ENCODE results near the gene ARIH2.
"Not testable (repeated sequence)": the region's sequence is repeated elsewhere in the genome, so short reads cannot be mapped to it uniquely, and the experiment has no call there.

The ARIH2 gene

DNA sequence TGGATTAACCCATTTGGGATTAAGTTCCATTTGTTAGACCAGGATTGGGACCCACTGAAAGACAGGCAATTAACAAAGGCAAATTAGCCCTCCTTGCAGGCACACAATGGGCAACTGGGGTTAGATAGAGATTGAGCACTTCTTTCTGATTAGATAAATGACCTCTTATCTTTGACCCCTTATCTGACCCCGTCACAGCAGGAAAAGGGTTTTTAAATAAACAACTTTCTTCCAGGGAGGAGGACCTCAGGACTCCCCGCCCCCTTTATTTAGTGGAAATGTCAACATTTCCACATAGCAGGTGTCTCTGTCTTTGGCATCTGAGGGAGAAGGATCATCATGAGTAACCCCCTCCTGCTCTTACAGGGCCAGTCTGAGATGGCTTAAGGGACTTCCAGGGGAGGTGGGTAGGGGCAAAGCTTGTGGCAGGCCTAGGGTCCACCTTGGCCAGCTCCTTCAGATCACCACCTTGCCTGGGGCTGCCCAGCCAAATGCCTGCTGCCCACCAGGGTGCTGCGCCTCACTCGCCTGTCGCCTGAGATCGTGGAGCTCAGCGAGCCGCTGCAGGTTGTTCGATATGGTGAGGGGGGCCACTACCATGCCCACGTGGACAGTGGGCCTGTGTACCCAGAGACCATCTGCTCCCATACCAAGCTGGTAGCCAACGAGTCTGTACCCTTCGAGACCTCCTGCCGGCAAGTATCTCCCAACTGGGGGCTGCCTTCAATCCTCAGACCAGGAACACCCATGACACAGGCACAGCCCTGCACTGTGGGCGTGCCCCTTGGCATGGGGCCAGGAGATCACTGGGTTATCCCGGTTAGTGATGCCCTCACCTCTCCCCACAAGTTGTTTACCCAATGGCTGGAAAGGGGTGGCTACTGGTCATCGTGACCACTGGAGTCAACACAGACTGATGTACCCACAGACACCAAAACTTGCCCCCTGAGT lies 86.0 kb downstream of the ARIH2 start:
- no peak for DNase-seq (ENCODE audit: low spot score)

DNA sequence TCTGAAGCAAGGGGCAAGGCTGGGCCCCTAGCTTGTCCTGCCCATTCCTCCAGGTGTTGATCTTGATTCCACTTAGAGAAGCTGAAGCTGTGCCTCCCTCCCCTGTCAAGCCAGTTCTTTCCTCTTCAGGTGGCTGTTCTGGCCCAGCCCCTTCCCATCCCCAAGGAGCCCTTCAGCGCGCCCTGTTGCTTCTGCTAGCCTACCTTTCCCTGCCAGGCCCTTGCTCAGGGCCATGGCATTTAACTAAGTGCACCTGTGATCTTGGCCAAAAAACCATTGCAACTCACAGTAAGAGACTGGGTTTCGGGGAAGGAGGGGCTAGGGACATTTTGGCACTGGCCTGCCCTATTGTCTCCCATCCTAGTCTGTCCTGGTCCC lies 86.7 kb downstream of the ARIH2 start:
- no peak for DNase-seq (ENCODE audit: low spot score)

DNA sequence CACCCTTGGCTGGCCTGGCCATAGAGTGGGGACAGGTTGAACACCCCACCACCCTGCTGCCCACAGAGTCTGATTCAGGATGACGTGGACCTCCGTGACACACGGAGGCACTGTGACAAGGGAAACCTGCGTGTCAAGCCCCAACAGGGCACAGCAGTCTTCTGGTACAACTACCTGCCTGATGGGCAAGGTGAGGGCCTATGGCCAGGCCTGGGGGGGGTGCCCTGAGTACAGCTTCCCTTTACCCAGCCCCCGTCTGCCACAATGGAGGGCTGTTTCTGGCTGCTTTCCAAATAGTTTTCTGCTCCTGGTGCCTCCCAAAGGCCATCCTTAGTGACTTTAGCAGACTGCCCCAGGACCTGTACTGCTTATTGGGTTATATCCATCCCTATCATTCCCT lies 87.4 kb downstream of the ARIH2 start:
- no peak for DNase-seq (ENCODE audit: low spot score)

DNA sequence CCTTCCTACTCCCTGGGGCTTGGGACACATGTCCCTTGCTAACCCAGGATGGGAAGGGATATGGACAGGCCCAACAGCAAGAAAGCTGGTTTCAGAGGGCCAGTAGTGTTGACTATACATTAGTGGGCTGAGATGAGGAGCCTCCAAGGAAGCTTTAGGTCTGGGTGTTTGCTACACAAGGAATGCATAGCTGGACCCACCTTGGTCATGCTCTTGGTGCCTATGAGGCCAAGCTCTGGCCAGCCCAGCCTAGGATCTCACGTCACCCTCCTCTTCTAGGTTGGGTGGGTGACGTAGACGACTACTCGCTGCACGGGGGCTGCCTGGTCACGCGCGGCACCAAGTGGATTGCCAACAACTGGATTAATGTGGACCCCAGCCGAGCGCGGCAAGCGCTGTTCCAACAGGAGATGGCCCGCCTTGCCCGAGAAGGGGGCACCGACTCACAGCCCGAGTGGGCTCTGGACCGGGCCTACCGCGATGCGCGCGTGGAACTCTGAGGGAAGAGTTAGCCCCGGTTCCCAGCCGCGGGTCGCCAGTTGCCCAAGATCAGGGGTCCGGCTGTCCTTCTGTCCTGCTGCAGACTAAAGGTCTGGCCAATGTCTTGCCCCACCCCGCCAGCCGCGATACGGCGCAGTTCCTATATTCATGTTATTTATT lies 87.9 kb downstream of the ARIH2 start:
- no peak for DNase-seq (ENCODE audit: low spot score)

DNA sequence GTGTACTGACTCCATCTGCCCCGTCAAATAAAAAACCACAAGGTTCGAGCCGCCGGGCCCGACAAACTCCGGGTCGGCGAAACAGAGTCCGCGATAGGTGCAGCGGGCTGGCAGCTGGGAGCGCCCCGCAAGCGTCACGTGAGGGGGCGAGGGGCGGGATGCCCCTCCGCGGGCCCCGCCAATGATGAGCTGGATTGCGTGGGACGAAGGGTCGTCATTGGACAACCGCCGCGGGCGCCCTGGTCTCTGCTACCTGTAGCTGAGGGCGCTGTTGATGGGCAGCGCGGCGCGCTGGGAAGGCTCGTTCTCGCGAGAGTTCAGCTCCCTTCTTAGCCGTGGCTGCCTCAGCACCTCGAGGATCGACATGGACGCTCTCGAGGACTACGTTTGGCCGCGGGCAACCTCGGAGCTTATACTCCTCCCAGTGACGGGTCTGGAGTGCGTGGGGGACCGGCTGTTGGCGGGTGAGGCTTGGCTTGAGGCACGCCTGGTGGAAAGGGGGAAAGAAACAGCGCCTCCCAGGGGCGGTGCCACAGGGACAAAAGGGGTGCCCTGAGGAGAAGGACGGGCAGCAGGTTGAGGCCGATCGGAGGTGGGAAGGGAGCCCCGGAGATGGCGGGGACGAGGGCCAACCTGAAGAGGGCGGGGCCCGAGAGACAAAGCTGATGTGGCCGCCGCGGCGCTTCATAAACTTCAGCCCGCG lies 88.6 kb downstream of the ARIH2 start, which contains the start of gene WDR6:
Gene WDR6, plus strand, starts transcription at position 324 of the 703 bp plus-strand sequence. Its CDS starts 41 bp downstream, at position 365.
- DNase-seq (ENCODE audit: low spot score): peak; percentile 98

DNA sequence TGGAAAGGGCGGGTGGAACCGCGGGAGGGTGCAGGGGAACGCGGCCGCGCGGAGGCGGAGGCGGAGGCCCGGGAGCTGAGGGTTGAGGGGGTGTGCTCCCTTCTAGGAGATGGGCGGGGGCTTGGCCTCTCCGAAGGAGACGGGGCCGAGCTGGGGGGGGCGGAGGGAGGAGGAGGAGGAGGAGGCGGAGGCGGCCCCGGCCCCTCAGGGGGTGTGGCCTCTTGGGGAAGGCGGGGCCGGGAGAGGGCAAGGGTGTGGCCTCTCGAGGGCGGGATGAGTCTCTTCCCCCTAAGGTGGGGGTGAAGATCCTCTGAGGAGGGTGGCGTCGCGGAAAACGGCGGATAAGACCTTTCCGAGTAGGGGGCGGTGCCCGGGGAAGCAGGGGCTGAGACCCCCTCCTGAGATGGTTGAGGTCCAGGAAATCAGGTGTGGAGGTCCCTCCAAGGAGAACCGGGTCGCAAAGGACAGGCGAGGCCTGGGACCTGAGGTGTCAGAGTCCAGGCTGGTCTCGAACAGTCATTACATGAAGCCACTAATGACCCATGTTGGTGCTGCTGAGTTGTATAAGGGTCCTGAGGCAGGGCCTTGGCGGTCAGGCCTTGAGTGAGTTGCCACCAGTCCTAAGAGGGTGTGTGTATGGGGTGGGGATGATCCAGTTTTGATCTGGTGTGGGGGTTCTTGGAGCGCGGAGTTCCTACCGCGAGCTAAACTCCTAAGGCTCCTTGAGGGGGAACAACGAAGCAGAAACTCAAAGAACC lies 89.3 kb downstream of the ARIH2 start:
- peak; percentile 61 for DNase-seq (ENCODE audit: low spot score)

DNA sequence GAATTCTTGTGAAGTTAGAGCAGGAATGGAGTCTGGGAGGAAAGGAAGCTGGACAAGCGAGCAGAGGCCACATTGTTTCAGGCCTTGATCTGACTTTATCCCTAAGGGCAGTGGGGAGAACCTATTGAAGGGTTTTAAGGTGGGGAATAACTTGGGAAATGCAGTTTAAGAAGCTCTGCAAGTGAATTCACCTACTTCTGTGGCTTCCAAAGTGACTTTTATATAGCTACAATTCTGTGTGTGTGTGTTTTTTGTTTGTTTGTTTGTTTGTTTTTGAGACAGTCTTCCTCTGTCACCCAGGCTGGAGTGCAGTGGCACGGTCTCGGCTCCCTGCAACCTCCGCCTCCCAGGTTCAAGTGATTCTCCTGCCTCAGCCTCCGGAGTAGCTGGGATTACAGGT lies 90.0 kb downstream of the ARIH2 start:
- DNase-seq (ENCODE audit: low spot score): not testable (repeated sequence)

DNA sequence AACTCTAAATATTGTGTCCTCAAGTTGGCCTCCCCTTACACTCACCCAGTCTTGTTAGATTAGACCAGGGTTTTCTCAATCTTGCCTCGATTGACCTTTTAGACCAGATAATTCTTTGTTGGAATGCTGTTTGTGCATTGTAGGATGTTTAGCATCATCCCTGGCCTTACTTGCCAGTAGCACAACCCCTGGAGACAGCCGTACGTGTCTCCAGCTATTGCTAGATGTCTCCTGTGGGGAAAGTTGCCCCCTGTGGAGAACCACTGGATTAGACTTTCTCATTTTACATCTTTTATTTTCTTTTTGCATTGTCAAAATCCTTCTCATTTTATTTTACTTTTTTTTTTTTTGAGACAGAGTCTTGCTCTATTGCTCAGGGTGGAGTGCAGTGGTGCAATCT lies 90.8 kb downstream of the ARIH2 start:
- DNase-seq (ENCODE audit: low spot score): no peak

DNA sequence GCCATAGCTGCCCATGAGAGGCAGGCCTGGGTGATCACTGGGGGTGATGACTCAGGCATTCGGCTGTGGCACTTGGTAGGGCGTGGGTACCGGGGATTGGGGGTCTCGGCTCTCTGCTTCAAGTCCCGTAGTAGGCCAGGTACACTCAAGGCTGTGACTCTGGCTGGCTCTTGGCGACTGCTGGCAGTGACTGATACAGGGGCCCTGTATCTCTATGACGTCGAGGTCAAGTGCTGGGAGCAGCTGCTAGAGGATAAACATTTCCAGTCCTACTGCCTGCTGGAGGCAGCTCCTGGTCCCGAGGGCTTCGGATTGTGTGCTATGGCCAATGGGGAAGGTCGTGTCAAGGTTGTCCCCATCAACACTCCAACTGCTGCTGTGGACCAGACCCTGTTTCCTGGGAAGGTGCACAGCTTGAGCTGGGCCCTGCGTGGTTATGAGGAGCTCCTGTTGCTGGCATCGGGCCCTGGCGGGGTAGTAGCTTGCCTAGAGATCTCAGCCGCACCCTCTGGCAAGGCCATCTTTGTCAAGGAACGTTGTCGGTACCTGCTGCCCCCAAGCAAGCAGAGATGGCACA lies 93.9 kb downstream of the ARIH2 start:
- no peak for DNase-seq (ENCODE audit: low spot score)

DNA sequence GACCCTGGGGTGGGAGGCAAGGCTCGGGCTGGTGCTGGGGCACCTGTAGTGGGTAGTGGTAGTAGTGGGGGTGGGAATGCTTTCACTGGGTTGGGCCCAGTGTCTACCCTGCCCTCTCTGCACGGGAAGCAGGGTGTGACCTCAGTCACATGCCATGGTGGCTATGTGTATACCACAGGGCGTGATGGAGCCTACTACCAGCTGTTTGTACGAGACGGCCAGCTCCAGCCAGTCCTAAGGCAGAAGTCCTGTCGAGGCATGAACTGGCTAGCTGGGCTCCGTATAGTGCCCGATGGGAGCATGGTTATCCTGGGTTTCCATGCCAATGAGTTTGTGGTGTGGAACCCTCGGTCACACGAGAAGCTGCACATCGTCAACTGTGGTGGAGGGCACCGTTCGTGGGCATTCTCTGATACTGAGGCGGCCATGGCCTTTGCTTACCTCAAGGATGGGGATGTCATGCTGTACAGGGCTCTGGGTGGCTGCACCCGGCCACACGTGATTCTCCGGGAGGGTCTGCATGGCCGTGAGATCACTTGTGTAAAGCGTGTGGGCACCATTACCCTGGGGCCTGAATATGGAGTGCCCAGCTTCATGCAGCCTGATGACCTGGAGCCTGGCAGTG lies 94.6 kb downstream of the ARIH2 start:
- DNase-seq (ENCODE audit: low spot score): no peak

DNA sequence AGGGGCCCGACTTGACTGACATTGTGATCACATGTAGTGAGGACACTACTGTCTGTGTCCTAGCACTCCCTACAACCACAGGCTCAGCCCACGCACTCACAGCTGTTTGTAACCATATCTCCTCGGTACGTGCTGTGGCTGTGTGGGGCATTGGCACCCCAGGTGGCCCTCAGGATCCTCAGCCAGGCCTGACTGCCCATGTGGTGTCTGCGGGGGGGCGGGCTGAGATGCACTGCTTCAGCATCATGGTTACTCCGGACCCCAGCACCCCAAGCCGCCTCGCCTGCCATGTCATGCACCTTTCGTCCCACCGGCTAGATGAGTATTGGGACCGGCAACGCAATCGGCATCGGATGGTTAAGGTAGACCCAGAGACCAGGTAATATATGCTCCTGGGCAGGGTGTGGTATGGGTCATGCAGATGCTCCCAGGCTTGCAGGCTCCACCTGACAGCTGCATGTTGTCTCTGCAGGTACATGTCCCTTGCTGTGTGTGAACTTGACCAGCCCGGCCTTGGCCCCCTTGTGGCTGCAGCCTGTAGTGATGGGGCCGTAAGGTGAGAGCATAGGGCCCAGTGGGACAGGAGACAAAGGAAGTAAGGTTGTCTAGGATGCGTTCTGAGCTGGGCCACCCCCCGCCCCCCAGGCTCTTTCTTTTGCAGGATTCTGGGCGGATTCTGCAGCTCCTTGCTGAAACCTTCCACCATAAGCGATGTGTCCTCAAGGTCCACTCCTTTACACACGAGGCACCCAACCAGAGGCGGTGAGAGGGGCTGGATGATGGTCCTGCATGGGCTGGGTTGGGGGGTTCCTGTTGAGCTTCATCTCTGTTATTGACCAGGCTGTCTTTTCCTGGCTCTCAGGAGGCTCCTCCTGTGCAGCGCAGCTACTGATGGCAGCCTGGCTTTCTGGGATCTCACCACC lies 95.4 kb downstream of the ARIH2 start:
- DNase-seq (ENCODE audit: low spot score): peak; percentile 73

DNA sequence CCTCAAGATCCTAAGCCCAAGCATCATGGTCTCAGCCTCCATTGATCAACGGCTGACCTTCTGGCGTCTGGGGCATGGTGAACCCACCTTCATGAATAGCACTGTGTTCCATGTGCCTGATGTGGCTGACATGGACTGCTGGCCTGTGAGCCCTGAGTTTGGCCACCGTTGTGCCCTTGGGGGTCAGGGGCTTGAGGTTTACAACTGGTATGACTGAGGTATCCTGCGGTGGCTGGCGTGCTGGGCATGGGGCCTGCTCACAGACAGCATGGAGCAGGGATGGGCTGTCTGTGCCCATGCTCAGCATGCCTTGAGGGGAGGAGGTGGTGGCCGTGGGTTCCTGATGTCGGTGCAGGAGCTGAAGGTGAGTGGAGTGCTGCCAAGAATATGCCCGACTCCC lies 96.4 kb downstream of the ARIH2 start:
- no peak for DNase-seq (ENCODE audit: low spot score)

DNA sequence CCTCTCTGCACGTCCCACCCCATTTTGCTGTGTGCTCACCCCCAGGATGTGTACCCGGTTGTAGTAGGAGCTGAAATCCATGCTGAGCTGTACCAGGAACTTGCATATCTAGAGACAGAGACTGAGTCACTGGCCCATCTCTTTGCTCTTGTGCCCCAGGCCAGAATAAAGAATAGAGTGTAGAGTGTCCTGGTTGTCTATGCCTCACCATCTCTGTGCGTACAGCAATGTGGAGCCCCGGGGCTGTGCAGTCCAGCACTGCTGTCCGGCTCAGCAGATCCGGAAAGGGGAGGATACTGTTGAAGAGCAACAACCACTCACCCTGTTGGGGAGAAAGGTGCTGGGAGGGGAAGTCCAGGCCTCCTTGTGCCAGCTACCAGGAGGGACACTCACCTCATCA lies 97.1 kb downstream of the ARIH2 start:
- no peak for DNase-seq (ENCODE audit: low spot score)

DNA sequence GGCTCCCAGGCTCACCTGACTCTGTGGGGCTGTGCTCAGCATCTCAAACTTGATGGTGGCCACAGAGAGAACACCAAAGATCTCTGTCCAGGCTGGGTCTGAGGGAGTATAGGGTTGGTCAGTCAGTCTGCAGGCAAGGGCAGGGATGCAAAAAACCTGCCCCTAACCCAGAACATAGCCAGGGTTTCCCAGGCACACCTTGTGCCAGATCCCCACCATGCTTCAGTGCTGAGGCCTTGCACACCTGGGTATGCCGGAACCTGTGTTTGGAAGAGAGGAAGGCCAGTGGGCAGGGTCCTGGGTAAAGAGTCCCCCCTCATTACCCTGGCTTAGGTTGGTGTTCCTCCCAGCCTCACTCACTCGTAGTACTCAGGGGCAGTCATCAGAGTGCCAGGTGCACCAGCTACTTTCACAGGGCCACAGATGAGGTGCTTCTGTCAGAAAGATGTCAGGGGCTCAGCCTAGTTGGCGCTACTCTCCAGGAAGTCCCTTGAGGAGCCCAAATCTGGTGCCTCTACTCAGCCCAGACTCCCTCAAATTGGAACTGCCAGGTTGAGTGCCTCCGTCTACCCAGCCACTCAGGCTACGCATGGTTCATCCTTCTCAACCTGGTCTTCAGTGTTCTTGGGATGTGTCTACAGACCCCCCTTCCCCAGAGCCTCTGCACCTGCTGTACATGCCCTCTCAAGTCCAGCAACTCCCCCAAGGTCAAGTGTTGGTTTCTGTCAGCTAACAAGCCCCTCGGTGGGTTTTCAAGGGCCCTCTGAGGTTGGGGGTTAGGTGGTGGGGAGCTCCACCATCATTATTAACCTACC lies 98.0 kb downstream of the ARIH2 start:
- no peak for DNase-seq (ENCODE audit: low spot score)

DNA sequence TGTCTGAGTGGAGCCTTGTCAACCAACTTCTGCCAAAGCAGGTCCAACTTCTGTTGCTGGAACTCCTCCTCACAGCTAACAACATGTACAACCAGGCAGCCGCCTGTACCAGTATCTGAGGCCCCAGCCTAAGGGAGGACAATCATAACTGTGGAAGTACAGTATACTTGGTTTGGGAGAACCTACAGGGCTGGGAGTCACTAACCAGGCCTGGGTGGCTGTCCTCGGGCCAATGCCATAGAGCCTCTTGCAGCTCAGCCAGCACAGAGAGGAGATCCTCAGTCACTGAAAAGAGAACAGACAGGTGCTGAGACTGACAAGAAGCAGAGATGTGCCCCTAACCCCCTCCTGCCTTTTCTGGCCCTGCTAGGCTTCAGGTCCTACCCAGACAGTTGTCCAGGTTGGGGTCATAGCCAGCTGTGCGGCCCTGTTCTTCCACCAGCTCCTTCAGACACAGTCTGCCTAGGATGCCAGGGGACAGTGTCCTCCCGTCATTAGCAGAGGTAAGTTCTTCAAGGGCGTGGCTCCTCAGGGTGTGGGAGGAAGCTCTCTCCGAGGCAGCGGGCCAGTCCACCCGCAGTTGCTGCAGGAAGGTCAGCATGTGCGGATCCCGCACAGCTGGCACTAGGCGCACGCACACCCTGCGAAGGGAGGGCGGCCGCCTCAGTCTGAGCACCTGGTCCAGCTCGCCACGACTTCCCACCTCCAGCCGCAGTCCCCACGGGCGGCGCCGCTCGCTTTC lies 98.8 kb downstream of the ARIH2 start:
- DNase-seq (ENCODE audit: low spot score): peak; percentile 55

DNA sequence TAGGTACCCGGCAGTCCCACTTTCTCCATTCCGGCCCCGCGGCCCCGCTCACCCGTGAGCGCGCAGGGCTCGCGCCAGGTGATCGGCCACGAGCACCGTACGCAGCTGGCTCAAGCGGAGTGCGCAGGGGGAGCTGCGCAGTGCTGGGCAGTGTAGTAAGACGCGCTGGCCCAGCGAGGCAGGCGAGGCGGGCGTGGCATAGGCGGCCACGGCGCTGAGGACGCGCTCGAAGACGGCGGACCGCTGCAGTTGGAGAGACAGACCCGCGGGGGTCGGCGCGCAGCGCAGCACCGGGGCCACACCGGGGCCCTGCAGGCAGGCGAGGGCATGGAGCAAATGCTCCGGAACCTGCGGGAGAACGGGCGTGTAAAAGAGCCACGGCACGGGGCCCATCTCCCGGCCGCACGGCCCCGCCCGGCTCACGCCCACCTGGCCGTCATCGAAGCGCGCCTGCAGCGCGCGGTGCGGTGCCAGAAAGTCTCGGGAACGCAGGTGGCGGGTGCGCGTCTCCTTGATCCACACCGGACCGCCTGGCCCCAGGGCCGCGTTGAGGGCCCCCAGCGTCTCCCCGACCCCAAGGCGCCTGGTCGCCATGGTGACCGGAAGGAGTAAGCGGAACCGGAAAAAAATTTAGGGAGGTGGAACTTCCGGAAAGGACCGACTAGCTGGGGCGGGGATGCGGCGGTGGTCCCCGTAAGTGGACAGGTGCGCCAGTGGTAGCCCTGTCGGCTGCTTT lies 99.5 kb downstream of the ARIH2 start, which contains the start of gene DALRD3:
Gene DALRD3, minus strand, starts transcription at position 610 of the 736 bp plus-strand sequence. Its CDS starts 16 bp downstream, at position 594.
- peak; percentile 71 for DNase-seq (ENCODE audit: low spot score)

DNA sequence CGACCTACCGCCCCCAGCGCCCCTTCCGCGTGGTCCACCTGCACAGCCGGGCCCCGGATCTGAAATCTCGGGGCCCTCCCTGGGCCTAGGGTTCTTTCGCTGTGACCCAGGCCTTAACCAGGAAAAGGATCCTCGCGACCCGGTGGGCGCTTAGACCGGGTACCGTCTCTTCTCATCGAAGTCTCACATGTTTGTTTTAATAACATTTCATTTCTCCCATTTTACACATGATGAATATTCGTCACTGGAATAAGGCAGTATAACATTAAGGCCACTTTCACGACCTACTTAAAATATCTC lies 100.0 kb downstream of the ARIH2 start:
- DNase-seq (ENCODE audit: low spot score): no peak

DNA sequence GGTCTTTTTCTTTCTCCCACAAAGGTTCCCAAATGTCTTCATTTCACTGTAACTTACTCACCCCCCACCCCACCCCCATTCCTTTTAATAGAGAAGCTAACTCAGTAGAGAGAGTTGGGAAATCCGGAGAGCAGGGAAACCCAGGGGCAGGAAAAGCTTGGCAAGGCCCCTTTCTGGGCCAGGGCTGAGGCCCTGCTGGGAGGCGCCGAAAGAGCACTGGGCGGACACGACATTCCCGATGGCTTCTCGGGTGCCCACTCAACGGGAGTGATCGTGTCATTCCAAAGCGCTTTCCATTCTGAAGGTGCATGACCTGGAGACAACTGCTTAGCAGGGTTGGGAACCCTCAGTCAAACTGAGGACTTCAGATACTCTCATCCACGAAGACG lies 101.3 kb downstream of the ARIH2 start:
- no peak for DNase-seq (ENCODE audit: low spot score)

All from SW480 (cell line).